K562 (cell line): ENCODE measurements around the gene MAST3. TPM values are rescaled to one million over a fixed set of nuclear protein-coding genes. Genes with fewer than 3 reads are reported as not detected.

Experiments used
- ATF6 ChIP-seq: sonication (generic); formaldehyde crosslinking; IDR thresholded peaks from 2 replicates; pipeline ENCODE4 v1.4.0; 2020; ENCODE audit warnings: mild to moderate bottlenecking, missing genetic modification reagents
- E2F6 ChIP-seq, 2 experiments: IDR thresholded peaks; 2 replicates each; pipeline ENCODE4 v1.6.1; 2011; ENCODE audit warnings: borderline replicate concordance in 1 of 2, control low read depth in 1 of 2, low read depth in 1 of 2, low read length in 1 of 2, mild to moderate bottlenecking in 1 of 2, mixed read lengths in 1 of 2, moderate library complexity in 1 of 2; ENCODE audit not compliant: insufficient read depth in 1 of 2, insufficient read length in 1 of 2, poor library complexity in 1 of 2, severe bottlenecking in 1 of 2; ENCODE audit errors: extremely low read depth in 1 of 2
- ETS2 ChIP-seq: IDR thresholded peaks from 2 replicates; pipeline ENCODE4 v1.6.1; 2016; ENCODE audit warnings: borderline replicate concordance, missing genetic modification characterization, mild to moderate bottlenecking, moderate library complexity, missing compliant biosample characterization; ENCODE audit not compliant: poor library complexity, severe bottlenecking
- ETV5 ChIP-seq: sonication (generic); formaldehyde crosslinking; IDR thresholded peaks from 2 replicates; pipeline ENCODE4 v1.4.0; 2020; ENCODE audit warnings: low read depth, mild to moderate bottlenecking, missing genetic modification reagents
- JUNB ChIP-seq: fragments of 450-650 bp; formaldehyde crosslinking; conservative IDR thresholded peaks from 2 replicates; pipeline ENCODE4 v1.4.0; 2020; ENCODE audit warnings: mild to moderate bottlenecking
- KDM1A ChIP-seq, 2 experiments: fragments of 450-650 bp; IDR thresholded peaks; 2 replicates each; pipeline ENCODE4 v1.6.1; 2016; ENCODE audit warnings: mild to moderate bottlenecking in 2 of 2
- KLF6 ChIP-seq: fragments of 250-450 bp; sonication (Bioruptor Pico); IDR thresholded peaks from 2 replicates; pipeline ENCODE4 v1.4.0; 2020; ENCODE audit warnings: mild to moderate bottlenecking, moderate library complexity, borderline replicate concordance
- SAP30 ChIP-seq: fragments of 200-600 bp; sonication (generic); IDR thresholded peaks from 2 replicates; pipeline ENCODE4 v1.6.1; 2012; ENCODE audit warnings: borderline replicate concordance, low read depth, mild to moderate bottlenecking, moderate library complexity, low read length, control low read depth, inconsistent platforms; ENCODE audit not compliant: insufficient read depth, poor library complexity, severe bottlenecking
- polyA plus RNA-seq, 8 experiments: library from polyadenylated mRNA; depleted of rRNA in 4 of 8; stranded (reverse) in 5 of 8; unstranded in 3 of 8; fragments of >200 nt; fragmentation: Nextera tagmentation in 2 of 8; fragmentation: Illumina TruSeq in 1 of 8; extraction: Ambion mirVana in 2 of 8; extraction: Trizol in 1 of 8; gene quantifications; 2 replicates each; pipeline versions ENCODE4 v1.2.1 to v1.2.3, GENCODE V29; 2011 to 2014; ENCODE audit warnings: inconsistent platforms in 1 of 8, missing spikeins in 1 of 8
- total RNA-seq, 7 experiments: library from RNA; depleted of rRNA in 6 of 7; stranded (reverse); fragments of >200 nt in 6 of 7; fragmentation: Illumina TruSeq in 2 of 7; extraction: Trizol in 2 of 7; gene quantifications; 2 replicates each; pipeline versions ENCODE4 v1.2.1 to v1.2.3, GENCODE V29; 2011 to 2021; ENCODE audit warnings: low replicate concordance in 1 of 7
- TF ChIP-seq, protein P1 (sequence below): fragments of 450-650 bp; conservative IDR thresholded peaks from 2 replicates; pipeline ENCODE4 v1.6.1; 2016; ENCODE audit warnings: missing genetic modification characterization, low read depth, mild to moderate bottlenecking, missing compliant biosample characterization, moderate library complexity
- TF ChIP-seq, protein P2 (sequence below): fragments of 450-650 bp; IDR thresholded peaks from 2 replicates; pipeline ENCODE4 v1.6.1; 2016; ENCODE audit warnings: low read depth
- TF ChIP-seq, protein P3 (sequence below): fragments of 250-450 bp; sonication (Bioruptor Pico); IDR thresholded peaks from 2 replicates; pipeline ENCODE4 v1.8.0; 2021; ENCODE audit warnings: borderline replicate concordance, mild to moderate bottlenecking, moderate library complexity; ENCODE audit not compliant: poor library complexity, severe bottlenecking

Gene MAST3
- total and polyA plus RNA-seq, 9 of the 15 experiments (the other 6 are each of a cell fraction or from before 2014, with no cell fraction given), result 0.94 to 9.9 (median 2.4) TPM

GRCh38 chr19:18097217-18097992 lies at the start of gene MAST3 (continued):
- TF ChIP-seq ETS2 (tag) (no peak), JUNB (CRISPR knock-in tag) (no peak), SAP30 (no peak), ATF6 (CRISPR knock-in tag) (no peak), KDM1A (IDR thresholded peaks at IDR 0.05) (peak; percentile 93 to 97), E2F6 (IDR thresholded peaks at IDR 0.05; ENCODE audit: borderline replicate concordance in 1 of 2, extremely low read depth in 1 of 2, insufficient read depth in 1 of 2, insufficient read length in 1 of 2, low read depth in 1 of 2, low read length in 1 of 2, poor library complexity in 1 of 2, severe bottlenecking in 1 of 2) (peak in 1 of 2 experiments; percentile 44), KLF6 (0 out of 2 replicates have a peak, but pooled peaks have one; percentile 48), ETV5 (CRISPR knock-in tag) (no peak)
- TF ChIP-seq, protein P1, sequence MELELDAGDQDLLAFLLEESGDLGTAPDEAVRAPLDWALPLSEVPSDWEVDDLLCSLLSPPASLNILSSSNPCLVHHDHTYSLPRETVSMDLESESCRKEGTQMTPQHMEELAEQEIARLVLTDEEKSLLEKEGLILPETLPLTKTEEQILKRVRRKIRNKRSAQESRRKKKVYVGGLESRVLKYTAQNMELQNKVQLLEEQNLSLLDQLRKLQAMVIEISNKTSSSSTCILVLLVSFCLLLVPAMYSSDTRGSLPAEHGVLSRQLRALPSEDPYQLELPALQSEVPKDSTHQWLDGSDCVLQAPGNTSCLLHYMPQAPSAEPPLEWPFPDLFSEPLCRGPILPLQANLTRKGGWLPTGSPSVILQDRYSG, result no peak
- TF ChIP-seq, protein P2, sequence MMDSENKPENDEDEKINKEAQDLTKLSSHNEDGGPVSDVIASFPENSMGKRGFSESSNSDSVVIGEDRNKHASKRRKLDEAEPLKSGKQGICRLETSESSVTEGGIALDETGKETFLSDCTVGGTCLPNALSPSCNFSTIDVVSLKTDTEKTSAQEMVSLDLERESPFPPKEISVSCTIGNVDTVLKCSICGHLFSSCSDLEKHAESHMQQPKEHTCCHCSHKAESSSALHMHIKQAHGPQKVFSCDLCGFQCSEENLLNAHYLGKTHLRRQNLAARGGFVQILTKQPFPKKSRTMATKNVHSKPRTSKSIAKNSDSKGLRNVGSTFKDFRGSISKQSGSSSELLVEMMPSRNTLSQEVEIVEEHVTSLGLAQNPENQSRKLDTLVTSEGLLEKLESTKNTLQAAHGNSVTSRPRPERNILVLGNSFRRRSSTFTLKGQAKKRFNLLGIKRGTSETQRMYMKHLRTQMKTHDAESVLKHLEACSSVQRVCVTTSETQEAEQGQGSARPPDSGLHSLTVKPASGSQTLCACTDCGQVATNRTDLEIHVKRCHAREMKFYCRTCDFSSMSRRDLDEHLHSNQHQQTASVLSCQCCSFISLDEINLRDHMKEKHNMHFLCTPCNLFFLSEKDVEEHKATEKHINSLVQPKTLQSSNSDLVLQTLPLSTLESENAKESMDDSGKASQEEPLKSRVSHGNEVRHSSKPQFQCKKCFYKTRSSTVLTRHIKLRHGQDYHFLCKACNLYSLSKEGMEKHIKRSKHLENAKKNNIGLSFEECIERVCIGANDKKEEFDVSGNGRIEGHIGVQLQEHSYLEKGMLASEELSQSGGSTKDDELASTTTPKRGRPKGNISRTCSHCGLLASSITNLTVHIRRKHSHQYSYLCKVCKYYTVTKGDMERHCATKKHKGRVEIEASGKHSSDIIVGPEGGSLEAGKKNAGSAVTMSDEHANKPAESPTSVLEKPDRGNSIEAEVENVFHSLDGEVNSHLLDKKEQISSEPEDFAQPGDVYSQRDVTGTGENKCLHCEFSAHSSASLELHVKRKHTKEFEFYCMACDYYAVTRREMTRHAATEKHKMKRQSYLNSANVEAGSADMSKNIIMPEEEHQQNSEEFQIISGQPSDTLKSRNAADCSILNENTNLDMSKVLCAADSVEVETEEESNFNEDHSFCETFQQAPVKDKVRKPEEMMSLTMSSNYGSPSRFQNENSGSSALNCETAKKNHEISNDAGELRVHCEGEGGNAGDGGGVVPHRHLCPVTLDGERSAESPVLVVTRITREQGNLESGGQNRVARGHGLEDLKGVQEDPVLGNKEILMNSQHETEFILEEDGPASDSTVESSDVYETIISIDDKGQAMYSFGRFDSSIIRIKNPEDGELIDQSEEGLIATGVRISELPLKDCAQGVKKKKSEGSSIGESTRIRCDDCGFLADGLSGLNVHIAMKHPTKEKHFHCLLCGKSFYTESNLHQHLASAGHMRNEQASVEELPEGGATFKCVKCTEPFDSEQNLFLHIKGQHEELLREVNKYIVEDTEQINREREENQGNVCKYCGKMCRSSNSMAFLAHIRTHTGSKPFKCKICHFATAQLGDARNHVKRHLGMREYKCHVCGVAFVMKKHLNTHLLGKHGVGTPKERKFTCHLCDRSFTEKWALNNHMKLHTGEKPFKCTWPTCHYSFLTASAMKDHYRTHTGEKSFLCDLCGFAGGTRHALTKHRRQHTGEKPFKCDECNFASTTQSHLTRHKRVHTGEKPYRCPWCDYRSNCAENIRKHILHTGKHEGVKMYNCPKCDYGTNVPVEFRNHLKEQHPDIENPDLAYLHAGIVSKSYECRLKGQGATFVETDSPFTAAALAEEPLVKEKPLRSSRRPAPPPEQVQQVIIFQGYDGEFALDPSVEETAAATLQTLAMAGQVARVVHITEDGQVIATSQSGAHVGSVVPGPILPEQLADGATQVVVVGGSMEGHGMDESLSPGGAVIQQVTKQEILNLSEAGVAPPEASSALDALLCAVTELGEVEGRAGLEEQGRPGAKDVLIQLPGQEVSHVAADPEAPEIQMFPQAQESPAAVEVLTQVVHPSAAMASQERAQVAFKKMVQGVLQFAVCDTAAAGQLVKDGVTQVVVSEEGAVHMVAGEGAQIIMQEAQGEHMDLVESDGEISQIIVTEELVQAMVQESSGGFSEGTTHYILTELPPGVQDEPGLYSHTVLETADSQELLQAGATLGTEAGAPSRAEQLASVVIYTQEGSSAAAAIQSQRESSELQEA, result no peak
- TF ChIP-seq, protein P3, sequence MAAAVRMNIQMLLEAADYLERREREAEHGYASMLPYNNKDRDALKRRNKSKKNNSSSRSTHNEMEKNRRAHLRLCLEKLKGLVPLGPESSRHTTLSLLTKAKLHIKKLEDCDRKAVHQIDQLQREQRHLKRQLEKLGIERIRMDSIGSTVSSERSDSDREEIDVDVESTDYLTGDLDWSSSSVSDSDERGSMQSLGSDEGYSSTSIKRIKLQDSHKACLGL (CRISPR knock-in tag), result no peak
